Endometrial microvascular endothelial cells (primary cell): ENCODE results near the gene RBFOX2. TPM values are rescaled to one million over a fixed set of nuclear protein-coding genes. Genes with fewer than 3 reads are reported as not detected.

Source experiments
- in situ Hi-C: cut with HindIII; loops from 2 replicates; pipeline ENCODE4 v1.10.0; 2017; ENCODE audit warnings: low sequenced_read_pairs, low pct_unique_long_range_greater_than_20kb; ENCODE audit errors: inconsistent ontology term
- total RNA-seq: library from RNA; depleted of rRNA; stranded (reverse); fragments of >200 nt; gene quantifications from one replicate; pipeline ENCODE4 v1.2.3, GENCODE V29; 2015; ENCODE audit errors: inconsistent ontology term

Gene RBFOX2
- total RNA-seq, 1 donor from 2014 or later: 80.5 TPM

- in situ Hi-C loops: no loop called here
Observed at GRCh38 chr22:35958334-35958733, 70.3 kb downstream of the RBFOX2 start.

GRCh38 chr22:35957589-35957988 is 71.0 kb downstream of the RBFOX2 start:
- in situ Hi-C loops: no loop called here

- in situ Hi-C loops: no loop called here
Observed at GRCh38 chr22:35956850-35957249, 71.8 kb downstream of the RBFOX2 start.

- in situ Hi-C loops: no loop called here
Observed at GRCh38 chr22:35955546-35955945, 73.1 kb downstream of the RBFOX2 start.

- in situ Hi-C loops: no loop called here
Observed at GRCh38 chr22:35952576-35952975, 76.0 kb downstream of the RBFOX2 start.

GRCh38 chr22:35950262-35950661 is 78.4 kb downstream of the RBFOX2 start:
- in situ Hi-C loops: no loop called here

GRCh38 chr22:35949243-35949642 is 79.4 kb downstream of the RBFOX2 start:
- in situ Hi-C loops: no loop called here

- in situ Hi-C loops: no loop called here
Observed at GRCh38 chr22:35947794-35948425, 80.7 kb downstream of the RBFOX2 start.

GRCh38 chr22:35944458-35944857 is 84.2 kb downstream of the RBFOX2 start:
- in situ Hi-C loops: no loop called here

- in situ Hi-C loops: no loop called here
Observed at GRCh38 chr22:35940166-35940565, 88.5 kb downstream of the RBFOX2 start.

GRCh38 chr22:35938226-35938625 is 90.4 kb downstream of the RBFOX2 start:
- in situ Hi-C loops: no loop called here

- in situ Hi-C loops: no loop called here
Observed at GRCh38 chr22:35930933-35931332, 97.7 kb downstream of the RBFOX2 start.

GRCh38 chr22:35928285-35928798 is 100.3 kb downstream of the RBFOX2 start:
- in situ Hi-C loops: no loop called here

- in situ Hi-C loops: no loop called here
Observed at GRCh38 chr22:35923026-35923425, 105.6 kb downstream of the RBFOX2 start.

- in situ Hi-C loops: no loop called here
Observed at GRCh38 chr22:35921777-35922176, 106.8 kb downstream of the RBFOX2 start.

- in situ Hi-C loops: no loop called here
Observed at GRCh38 chr22:35921044-35921443, 107.6 kb downstream of the RBFOX2 start.

GRCh38 chr22:35919002-35919542 is 109.6 kb downstream of the RBFOX2 start:
- in situ Hi-C loops: no loop called here

- in situ Hi-C loops: no loop called here
Observed at GRCh38 chr22:35918456-35918855, 110.2 kb downstream of the RBFOX2 start.

GRCh38 chr22:35917651-35918050 is 111.0 kb downstream of the RBFOX2 start:
- in situ Hi-C loops: no loop called here

- in situ Hi-C loops: no loop called here
Observed at GRCh38 chr22:35915477-35916013, 113.1 kb downstream of the RBFOX2 start.
